Measurements from ENCODE around the gene FRMD3. TPM values are rescaled to one million over a fixed set of nuclear protein-coding genes. Genes with fewer than 3 reads are reported as not detected.

Gene FRMD3
- total RNA-seq, 1 donor from 2014 or later = 1.9 TPM

DNA sequence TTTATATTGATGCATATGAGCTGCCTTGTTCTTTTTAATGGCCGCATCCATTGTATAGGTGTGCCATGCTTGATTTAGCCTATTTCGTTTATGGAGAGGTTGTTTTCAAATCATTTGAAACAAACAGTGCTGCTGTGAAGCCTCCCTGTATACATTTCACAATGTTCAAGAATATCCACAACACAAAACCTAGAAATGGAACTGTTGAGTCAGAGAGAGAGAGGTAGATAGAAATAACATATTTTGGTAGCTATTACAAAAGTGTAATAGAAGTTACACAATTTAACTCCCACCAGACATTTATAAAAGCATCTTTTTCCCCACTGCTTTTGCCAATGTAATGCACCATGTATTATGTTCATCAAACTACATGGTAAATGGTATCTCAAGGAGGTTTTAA lies 82.0 kb downstream of the FRMD3 start:
- TF ChIP-seq, protein P1, sequence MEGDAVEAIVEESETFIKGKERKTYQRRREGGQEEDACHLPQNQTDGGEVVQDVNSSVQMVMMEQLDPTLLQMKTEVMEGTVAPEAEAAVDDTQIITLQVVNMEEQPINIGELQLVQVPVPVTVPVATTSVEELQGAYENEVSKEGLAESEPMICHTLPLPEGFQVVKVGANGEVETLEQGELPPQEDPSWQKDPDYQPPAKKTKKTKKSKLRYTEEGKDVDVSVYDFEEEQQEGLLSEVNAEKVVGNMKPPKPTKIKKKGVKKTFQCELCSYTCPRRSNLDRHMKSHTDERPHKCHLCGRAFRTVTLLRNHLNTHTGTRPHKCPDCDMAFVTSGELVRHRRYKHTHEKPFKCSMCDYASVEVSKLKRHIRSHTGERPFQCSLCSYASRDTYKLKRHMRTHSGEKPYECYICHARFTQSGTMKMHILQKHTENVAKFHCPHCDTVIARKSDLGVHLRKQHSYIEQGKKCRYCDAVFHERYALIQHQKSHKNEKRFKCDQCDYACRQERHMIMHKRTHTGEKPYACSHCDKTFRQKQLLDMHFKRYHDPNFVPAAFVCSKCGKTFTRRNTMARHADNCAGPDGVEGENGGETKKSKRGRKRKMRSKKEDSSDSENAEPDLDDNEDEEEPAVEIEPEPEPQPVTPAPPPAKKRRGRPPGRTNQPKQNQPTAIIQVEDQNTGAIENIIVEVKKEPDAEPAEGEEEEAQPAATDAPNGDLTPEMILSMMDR (IDR thresholded peaks at IDR 0.05) = no peak
- no peak for TF ChIP-seq EZH2 (IDR thresholded peaks at IDR 0.05)
- no peak for TF ChIP-seq EZH2phosphoT487 (IDR thresholded peaks at IDR 0.05)
- Histone ChIP-seq H3K4me3 (no peak overlapping the region), H4K20me1 (ENCODE audit: low read depth) (no peaks in the 10 kb centered on the region), H3K27ac (no peak overlapping the region), H3K36me3 (no peaks in the 10 kb centered on the region), H3F3A (ENCODE audit: low read depth) (no peaks in the 10 kb centered on the region), H3K27me3 (no peaks in the 10 kb centered on the region), H2AFZ (replicated peaks) (no peak overlapping the region), H3K79me2 (ENCODE audit: low read depth) (no peaks in the 10 kb centered on the region), H3K9me3 (ENCODE audit: low read depth) (no peaks in the 10 kb centered on the region), H3K4me1 (no peaks in the 10 kb centered on the region), H3K4me2 (no peak overlapping the region), H3K9ac (no peak overlapping the region)
- H3K27me3 Mint-ChIP-seq (ENCODE audit: insufficient read depth, low read depth) = no peaks in the 10 kb centered on the region
- H3K4me3 Mint-ChIP-seq = no peak overlapping the region
- no peak for DNase-seq (ENCODE audit: low spot score)
- H3K4me1 Mint-ChIP-seq = no peaks in the 10 kb centered on the region
- H3K36me3 Mint-ChIP-seq = peaks cover under 1% of the 10 kb centered on the region
- H3K9me3 Mint-ChIP-seq = peaks cover under 1% of the 10 kb centered on the region
- no peak overlapping the region for H3K27ac Mint-ChIP-seq

DNA sequence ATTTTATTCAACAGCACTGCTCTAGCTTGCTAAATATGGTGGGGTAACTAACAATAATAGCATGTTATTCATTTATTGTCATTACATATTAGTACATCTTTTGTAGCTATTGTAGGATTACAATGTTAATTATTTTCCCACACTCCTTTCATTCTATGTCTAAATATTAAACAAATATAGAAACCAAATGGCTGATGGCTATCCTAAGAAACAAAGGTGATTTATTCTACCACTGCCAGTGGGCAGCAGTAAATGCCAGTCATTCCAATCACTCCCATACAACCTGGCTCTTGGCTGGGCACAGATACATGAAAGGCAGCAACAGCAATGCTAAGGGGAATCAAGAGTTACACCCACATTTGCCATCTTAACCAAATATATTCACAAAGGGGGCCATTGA lies 84.1 kb downstream of the FRMD3 start:
- H4K20me1 ChIP-seq (ENCODE audit: low read depth) = no peaks in the 10 kb centered on the region
- H3K36me3 ChIP-seq = no peaks in the 10 kb centered on the region
- no peak overlapping the region for H3K9ac ChIP-seq
- H3K4me2 ChIP-seq = no peak overlapping the region
- H3K4me1 ChIP-seq = no peaks in the 10 kb centered on the region
- TF ChIP-seq, protein P1 (IDR thresholded peaks at IDR 0.05) = no peak
- no peak for TF ChIP-seq EZH2phosphoT487 (IDR thresholded peaks at IDR 0.05)
- no peak for TF ChIP-seq EZH2 (IDR thresholded peaks at IDR 0.05)
- no peak overlapping the region for H3K4me3 ChIP-seq
- no peak overlapping the region for H3K27ac ChIP-seq
- no peaks in the 10 kb centered on the region for H3K79me2 ChIP-seq (ENCODE audit: low read depth)
- no peaks in the 10 kb centered on the region for H3K9me3 ChIP-seq (ENCODE audit: low read depth)
- H3K9me3 Mint-ChIP-seq = no peaks in the 10 kb centered on the region
- H3K4me3 Mint-ChIP-seq = no peak overlapping the region
- H3K27me3 ChIP-seq = no peaks in the 10 kb centered on the region
- H2AFZ ChIP-seq (replicated peaks) = no peak overlapping the region
- H3K4me1 Mint-ChIP-seq = peaks cover 14% of the 10 kb centered on the region
- no peaks in the 10 kb centered on the region for H3K36me3 Mint-ChIP-seq
- no peaks in the 10 kb centered on the region for H3F3A ChIP-seq (ENCODE audit: low read depth)
- no peak overlapping the region for H3K27ac Mint-ChIP-seq
- no peak for DNase-seq (ENCODE audit: low spot score)
- no peaks in the 10 kb centered on the region for H3K27me3 Mint-ChIP-seq (ENCODE audit: insufficient read depth, low read depth)

DNA sequence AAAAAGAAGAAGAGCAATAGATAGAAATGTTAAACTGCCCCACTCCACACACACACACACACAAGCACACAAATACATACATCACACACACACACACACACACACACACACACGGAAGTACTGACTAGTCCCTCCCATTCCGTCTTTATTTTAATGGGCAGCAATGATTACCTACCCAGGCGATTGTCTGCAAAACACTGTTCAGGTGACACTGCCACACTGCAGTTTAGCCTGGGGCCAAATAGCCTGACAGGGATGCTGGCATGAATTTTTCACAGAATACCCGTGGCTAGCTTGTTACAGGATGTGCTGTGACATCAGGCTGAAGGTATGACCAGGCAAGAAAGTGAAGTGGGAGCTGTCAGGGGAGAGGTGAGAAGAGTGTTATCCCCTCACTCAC lies 86.9 kb downstream of the FRMD3 start:
- no peaks in the 10 kb centered on the region for H3K79me2 ChIP-seq (ENCODE audit: low read depth)
- H3K4me1 ChIP-seq = no peaks in the 10 kb centered on the region
- H3K36me3 Mint-ChIP-seq = no peaks in the 10 kb centered on the region
- no peaks in the 10 kb centered on the region for H3K9me3 ChIP-seq (ENCODE audit: low read depth)
- H3F3A ChIP-seq (ENCODE audit: low read depth) = no peaks in the 10 kb centered on the region
- no peak overlapping the region for H3K27ac ChIP-seq
- H3K4me1 Mint-ChIP-seq = peaks cover 23% of the 10 kb centered on the region
- H3K4me3 Mint-ChIP-seq = peak overlapping the region; percentile 35
- H3K9me3 Mint-ChIP-seq = no peaks in the 10 kb centered on the region
- no peaks in the 10 kb centered on the region for H3K36me3 ChIP-seq
- no peak overlapping the region for H2AFZ ChIP-seq (replicated peaks)
- H3K27me3 ChIP-seq = no peaks in the 10 kb centered on the region
- H3K27me3 Mint-ChIP-seq (ENCODE audit: insufficient read depth, low read depth) = no peaks in the 10 kb centered on the region
- TF ChIP-seq EZH2phosphoT487 (IDR thresholded peaks at IDR 0.05) = no peak
- TF ChIP-seq, protein P1 (IDR thresholded peaks at IDR 0.05) = no peak
- TF ChIP-seq EZH2 (IDR thresholded peaks at IDR 0.05) = no peak
- H3K9ac ChIP-seq = no peak overlapping the region
- H3K4me3 ChIP-seq = no peak overlapping the region
- no peak for DNase-seq (ENCODE audit: low spot score)
- no peak overlapping the region for H3K27ac Mint-ChIP-seq
- H3K4me2 ChIP-seq = no peak overlapping the region
- H4K20me1 ChIP-seq (ENCODE audit: low read depth) = no peaks in the 10 kb centered on the region
